ENCODE data around the gene SLC17A8.

DNA sequence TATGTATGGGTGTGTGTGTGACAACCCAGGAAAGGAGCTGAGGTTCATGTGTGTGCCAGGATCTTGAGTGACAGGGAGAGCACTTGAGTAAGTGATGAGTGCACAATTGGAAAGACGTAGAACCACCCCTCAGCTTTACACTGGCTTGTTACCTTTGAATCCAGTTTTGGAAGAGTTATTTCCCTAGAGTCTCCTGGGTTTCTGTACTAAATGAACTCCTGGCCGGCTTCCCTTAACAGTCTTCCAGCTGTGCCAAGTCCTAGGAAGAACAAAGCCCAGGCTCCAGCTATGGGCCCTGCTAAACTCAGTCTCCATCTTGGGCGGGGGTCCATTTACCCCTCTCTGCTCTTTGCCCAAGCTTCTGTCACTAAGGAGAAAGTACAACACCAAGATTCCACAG lies 97.1 kb downstream of the SLC17A8 start:
- no peak for TF ChIP-seq EZH2 (IDR thresholded peaks at IDR 0.05; ENCODE audit: insufficient read depth, poor library complexity, severe bottlenecking)
- TF ChIP-seq EZH2phosphoT487 (IDR thresholded peaks at IDR 0.05; ENCODE audit: insufficient read depth, low read depth), result no peak
